SH-SY5Y (cell line): Measurements from ENCODE around the gene FMO2.

Source experiments
- GATA2 ChIP-seq: IDR thresholded peaks from 2 replicates; pipeline ENCODE4 v1.6.1; 2011; ENCODE audit warnings: mild to moderate bottlenecking, low read depth, low read length
- GATA3 ChIP-seq: IDR thresholded peaks from 2 replicates; pipeline ENCODE4 v1.6.1; 2011; ENCODE audit warnings: low read depth, mild to moderate bottlenecking, low read length, moderate library complexity

GRCh38 chr1:171140956-171141687 is 44.0 kb upstream of the FMO2 start:
- TF ChIP-seq GATA2, result no peak
- no peak for TF ChIP-seq GATA3
